ENCODE data around the gene ATP12A. TPM values are rescaled to one million over a fixed set of nuclear protein-coding genes. Genes with fewer than 3 reads are reported as not detected.

ATP12A gene
- total RNA-seq, result not detected in 2 replicates
- long read RNA-seq, result 0 reads

DNA sequence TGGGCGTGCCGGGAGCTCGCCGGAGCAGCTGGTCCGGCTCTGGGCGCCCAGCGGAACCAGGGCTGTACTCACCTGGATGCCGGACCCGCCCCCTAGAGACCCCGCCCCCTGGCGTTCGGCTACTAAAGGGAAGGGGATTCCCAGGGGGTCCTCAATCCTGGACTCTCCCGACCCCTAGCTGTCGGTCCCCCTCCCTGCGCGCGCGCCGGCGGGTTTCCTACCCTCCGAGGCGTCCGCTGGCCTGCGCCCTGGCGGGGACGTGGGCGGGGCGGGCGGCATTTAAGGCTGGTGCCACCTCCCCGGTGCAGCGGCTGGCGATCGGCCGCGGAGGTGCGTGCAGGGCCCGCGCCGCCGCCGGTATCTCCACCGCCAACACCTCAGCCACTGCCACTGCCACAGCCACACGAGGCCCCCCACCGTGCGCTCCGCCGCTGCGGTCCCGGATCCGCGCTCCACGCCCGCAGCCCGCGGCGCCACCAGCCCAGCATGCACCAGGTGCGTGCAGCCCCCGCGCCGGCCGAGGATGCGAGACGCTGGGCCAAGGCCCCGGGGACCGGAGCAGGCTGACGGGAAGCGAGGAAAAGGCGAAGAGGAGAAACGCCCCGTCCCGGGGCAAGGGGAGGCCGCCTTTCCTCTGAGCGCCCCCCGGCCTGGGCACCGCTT, at the start of gene ATP12A:
Gene ATP12A, plus strand, starts transcription at position 151 of the 663 bp plus-strand sequence. Its CDS starts 336 bp downstream, at position 487.
- H3K36me3 Mint-ChIP-seq (ENCODE audit: unreplicated experiment), result no peaks in the 10 kb centered on the region
- H3K4me1 Mint-ChIP-seq (ENCODE audit: unreplicated experiment), result peaks cover 9% of the 10 kb centered on the region
- H3K9me3 Mint-ChIP-seq (ENCODE audit: unreplicated experiment), result no peaks in the 10 kb centered on the region
- H3K27me3 Mint-ChIP-seq (ENCODE audit: unreplicated experiment), result peaks cover 49% of the 10 kb centered on the region
- no peak for DNase-seq (ENCODE audit: extremely low spot score, unreplicated experiment)
- H3K27ac Mint-ChIP-seq (ENCODE audit: unreplicated experiment), result no peak within 1 kb of the TSS
- TF ChIP-seq, protein P1, sequence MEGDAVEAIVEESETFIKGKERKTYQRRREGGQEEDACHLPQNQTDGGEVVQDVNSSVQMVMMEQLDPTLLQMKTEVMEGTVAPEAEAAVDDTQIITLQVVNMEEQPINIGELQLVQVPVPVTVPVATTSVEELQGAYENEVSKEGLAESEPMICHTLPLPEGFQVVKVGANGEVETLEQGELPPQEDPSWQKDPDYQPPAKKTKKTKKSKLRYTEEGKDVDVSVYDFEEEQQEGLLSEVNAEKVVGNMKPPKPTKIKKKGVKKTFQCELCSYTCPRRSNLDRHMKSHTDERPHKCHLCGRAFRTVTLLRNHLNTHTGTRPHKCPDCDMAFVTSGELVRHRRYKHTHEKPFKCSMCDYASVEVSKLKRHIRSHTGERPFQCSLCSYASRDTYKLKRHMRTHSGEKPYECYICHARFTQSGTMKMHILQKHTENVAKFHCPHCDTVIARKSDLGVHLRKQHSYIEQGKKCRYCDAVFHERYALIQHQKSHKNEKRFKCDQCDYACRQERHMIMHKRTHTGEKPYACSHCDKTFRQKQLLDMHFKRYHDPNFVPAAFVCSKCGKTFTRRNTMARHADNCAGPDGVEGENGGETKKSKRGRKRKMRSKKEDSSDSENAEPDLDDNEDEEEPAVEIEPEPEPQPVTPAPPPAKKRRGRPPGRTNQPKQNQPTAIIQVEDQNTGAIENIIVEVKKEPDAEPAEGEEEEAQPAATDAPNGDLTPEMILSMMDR (IDR thresholded peaks at IDR 0.05), result no peak
- peak within 1 kb of the TSS; percentile 15 for H3K4me3 Mint-ChIP-seq (ENCODE audit: unreplicated experiment)

DNA sequence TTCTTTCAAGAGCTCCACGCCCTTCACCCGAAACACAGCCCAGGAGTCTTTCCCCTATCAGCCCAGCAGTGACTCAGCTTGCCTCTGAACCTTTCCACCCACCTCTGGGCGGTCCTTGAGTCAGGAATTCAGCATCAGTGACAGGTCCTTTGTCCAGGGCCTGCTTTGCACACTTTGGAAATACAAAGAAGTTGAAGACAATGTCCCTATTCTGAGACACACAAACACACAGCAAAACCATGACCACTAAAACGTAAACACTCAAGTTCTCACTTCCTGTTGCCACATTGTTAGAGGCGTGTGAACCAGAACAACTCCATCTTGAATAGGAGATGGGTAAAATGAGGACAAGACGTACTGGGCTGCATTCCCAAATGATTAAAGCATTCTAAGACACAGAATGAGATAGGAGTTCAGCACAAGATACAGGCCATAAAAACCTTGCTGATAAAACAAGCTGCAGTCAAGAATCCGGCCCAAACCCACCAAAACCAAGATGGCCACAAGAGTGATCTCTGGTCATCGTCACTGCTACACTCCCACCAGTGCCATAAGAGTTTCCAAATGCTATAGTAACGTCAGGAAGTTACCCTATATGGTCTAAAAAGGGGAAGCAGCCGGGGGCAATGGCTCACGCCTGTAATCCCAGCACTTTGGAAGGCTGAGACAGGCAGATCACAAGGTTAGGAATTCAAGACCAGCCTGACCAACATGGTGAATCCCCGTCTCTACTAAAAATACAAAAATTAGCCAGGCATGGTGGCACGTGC, 49.2 kb upstream of the ATP12A start:
- no peaks in the 10 kb centered on the region for H3K9me3 Mint-ChIP-seq (ENCODE audit: unreplicated experiment)
- peaks cover 2% of the 10 kb centered on the region for H3K27me3 Mint-ChIP-seq (ENCODE audit: unreplicated experiment)
- H3K36me3 Mint-ChIP-seq (ENCODE audit: unreplicated experiment), result no peaks in the 10 kb centered on the region
- H3K4me3 Mint-ChIP-seq (ENCODE audit: unreplicated experiment), result no peak overlapping the region
- TF ChIP-seq, protein P1 (IDR thresholded peaks at IDR 0.05), result no peak
- no peaks in the 10 kb centered on the region for H3K4me1 Mint-ChIP-seq (ENCODE audit: unreplicated experiment)
- no peak overlapping the region for H3K27ac Mint-ChIP-seq (ENCODE audit: unreplicated experiment)
- DNase-seq (ENCODE audit: extremely low spot score, unreplicated experiment), result no peak

DNA sequence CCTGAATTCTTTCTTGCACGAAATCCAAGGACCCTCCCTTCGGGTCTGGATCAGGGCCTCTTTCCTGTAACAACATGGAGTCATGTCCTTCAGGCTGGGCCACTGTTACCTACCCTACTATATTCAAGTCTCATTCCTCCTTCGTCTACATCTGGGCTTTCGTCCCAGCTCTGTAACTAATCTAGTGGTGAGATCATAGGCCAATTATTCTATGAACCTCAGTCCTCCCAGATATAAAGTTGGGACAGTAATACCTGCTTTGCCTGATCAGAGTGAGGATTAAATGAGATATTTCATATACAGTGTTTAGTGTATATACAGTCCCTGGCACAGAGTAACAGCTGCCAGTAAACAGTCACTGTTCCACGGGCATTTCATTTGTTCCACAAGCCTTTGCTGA, 48.3 kb upstream of the ATP12A start:
- Mint-ChIP-seq H3K27ac (ENCODE audit: unreplicated experiment) (no peak overlapping the region), H3K9me3 (ENCODE audit: unreplicated experiment) (no peaks in the 10 kb centered on the region), H3K27me3 (ENCODE audit: unreplicated experiment) (peaks cover 2% of the 10 kb centered on the region), H3K4me3 (ENCODE audit: unreplicated experiment) (no peak overlapping the region), H3K4me1 (ENCODE audit: unreplicated experiment) (no peaks in the 10 kb centered on the region), H3K36me3 (ENCODE audit: unreplicated experiment) (no peaks in the 10 kb centered on the region)
- no peak for DNase-seq (ENCODE audit: extremely low spot score, unreplicated experiment)
- TF ChIP-seq, protein P1 (IDR thresholded peaks at IDR 0.05), result no peak

DNA sequence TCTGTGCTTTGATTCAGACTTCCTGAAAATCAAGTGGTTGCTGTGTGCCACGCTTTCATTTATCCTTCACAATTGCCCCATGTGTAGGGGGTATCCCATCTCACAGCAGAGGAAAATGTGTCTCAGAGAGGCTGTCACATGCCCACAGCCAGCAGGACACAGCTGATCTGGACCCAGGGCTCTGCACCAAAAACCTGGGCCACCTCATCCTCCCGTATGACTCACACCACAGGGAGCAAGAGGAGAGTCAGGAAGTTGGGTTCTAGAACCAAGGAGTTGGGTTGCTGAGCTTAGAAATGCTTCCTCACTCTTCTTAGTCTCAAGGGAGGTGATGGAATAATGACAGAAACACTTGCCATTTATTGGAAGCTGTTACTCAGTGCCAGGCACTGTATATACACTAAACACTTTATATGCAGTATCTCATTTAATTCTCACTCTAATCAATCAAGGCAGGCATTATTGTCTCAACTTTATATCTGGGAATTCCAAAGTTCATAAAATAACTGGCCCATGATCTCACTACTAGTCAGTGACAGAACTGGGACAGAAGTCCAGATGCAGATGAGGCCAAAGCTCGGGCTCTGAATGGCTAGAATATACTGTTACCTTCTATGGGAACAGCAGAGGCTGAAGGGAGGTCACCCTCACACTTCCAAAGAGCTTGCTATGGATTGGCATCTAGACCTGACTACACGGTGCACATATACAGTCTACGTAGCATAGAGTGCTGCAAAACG, 47.7 kb upstream of the ATP12A start:
- no peaks in the 10 kb centered on the region for H3K9me3 Mint-ChIP-seq (ENCODE audit: unreplicated experiment)
- H3K36me3 Mint-ChIP-seq (ENCODE audit: unreplicated experiment), result no peaks in the 10 kb centered on the region
- no peak for DNase-seq (ENCODE audit: extremely low spot score, unreplicated experiment)
- H3K27me3 Mint-ChIP-seq (ENCODE audit: unreplicated experiment), result peaks cover 2% of the 10 kb centered on the region
- H3K4me3 Mint-ChIP-seq (ENCODE audit: unreplicated experiment), result no peak overlapping the region
- TF ChIP-seq, protein P1 (IDR thresholded peaks at IDR 0.05), result no peak
- H3K27ac Mint-ChIP-seq (ENCODE audit: unreplicated experiment), result no peak overlapping the region
- H3K4me1 Mint-ChIP-seq (ENCODE audit: unreplicated experiment), result no peaks in the 10 kb centered on the region

DNA sequence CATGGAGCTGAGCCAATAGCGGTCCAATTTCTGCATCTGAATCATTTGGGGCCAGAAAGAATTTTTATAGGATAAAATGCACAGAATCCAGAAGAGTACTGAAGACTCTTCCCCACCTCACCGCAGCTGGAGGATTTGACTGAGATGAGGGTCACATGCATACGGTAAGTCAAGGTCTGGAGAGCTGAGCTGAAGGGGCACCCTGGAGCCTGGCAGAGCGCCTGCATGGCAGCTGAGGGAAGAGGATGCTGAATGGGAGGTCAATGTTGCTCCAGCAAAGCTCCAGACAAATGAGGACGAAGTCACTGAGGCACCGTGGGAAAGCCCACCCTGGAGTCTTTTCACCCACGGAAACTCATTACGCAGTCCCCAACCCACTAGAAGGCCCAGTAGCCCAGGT, 43.4 kb upstream of the ATP12A start:
- H3K27ac Mint-ChIP-seq (ENCODE audit: unreplicated experiment), result no peak overlapping the region
- TF ChIP-seq, protein P1 (IDR thresholded peaks at IDR 0.05), result no peak
- DNase-seq (ENCODE audit: extremely low spot score, unreplicated experiment), result no peak
- H3K4me3 Mint-ChIP-seq (ENCODE audit: unreplicated experiment), result no peak overlapping the region
- no peaks in the 10 kb centered on the region for H3K9me3 Mint-ChIP-seq (ENCODE audit: unreplicated experiment)
- H3K27me3 Mint-ChIP-seq (ENCODE audit: unreplicated experiment), result peaks cover 2% of the 10 kb centered on the region
- H3K4me1 Mint-ChIP-seq (ENCODE audit: unreplicated experiment), result no peaks in the 10 kb centered on the region
- no peaks in the 10 kb centered on the region for H3K36me3 Mint-ChIP-seq (ENCODE audit: unreplicated experiment)
